IPS-15b (cell line): ENCODE measurements around the gene DHX35.
A peak's percentile ranks its signal among the peaks of the same experiment; 100 is the strongest.

ENCODE experiments used
- H3K27me3 ChIP-seq: one replicate; pipeline ENCODE4 v1.6.1; 2013; ENCODE audit warnings: low read length; ENCODE audit not compliant: control insufficient read depth, insufficient read depth
- H3K36me3 ChIP-seq: one replicate; pipeline ENCODE4 v1.6.1; 2013; ENCODE audit warnings: low read length; ENCODE audit not compliant: control insufficient read depth, insufficient read depth
- H3K4me1 ChIP-seq: one replicate; pipeline ENCODE4 v1.6.1; 2013; ENCODE audit warnings: mild to moderate bottlenecking, low read length; ENCODE audit not compliant: control insufficient read depth, insufficient read depth
- H3K4me3 ChIP-seq: one replicate; pipeline ENCODE4 v1.5.1; 2013; ENCODE audit warnings: low read depth, low read length
- H3K9ac ChIP-seq: one replicate; pipeline ENCODE4 v1.6.1; 2013; ENCODE audit warnings: low read depth, mild to moderate bottlenecking, low read length
- H3K9me3 ChIP-seq: one replicate; pipeline ENCODE4 v1.6.1; 2013; ENCODE audit warnings: mild to moderate bottlenecking, low read length; ENCODE audit not compliant: control insufficient read depth, insufficient read depth

The DHX35 gene

GRCh38 chr20:38962928-38963401 is 821 bp downstream of the DHX35 start:
- H3K9ac ChIP-seq = peak overlapping the region; percentile 97
- H3K36me3 ChIP-seq = no peaks in the 10 kb centered on the region

GRCh38 chr20:38963745-38964144 is 1.6 kb downstream of the DHX35 start:
- Histone ChIP-seq H3K27me3 (no peaks in the 10 kb centered on the region), H3K36me3 (no peaks in the 10 kb centered on the region), H3K4me1 (no peaks in the 10 kb centered on the region), H3K9ac (no peak overlapping the region), H3K4me3 (no peak overlapping the region), H3K9me3 (no peaks in the 10 kb centered on the region)

More at GRCh38 chr20:38962928-38963401, 821 bp downstream of the DHX35 start:
- Histone ChIP-seq H3K9me3 (no peaks in the 10 kb centered on the region), H3K4me1 (no peaks in the 10 kb centered on the region), H3K27me3 (no peaks in the 10 kb centered on the region), H3K4me3 (peak overlapping the region; percentile 96)

GRCh38 chr20:38965264-38965663 is 3.1 kb downstream of the DHX35 start:
- no peaks in the 10 kb centered on the region for H3K9me3 ChIP-seq
- no peak overlapping the region for H3K9ac ChIP-seq
- H3K4me3 ChIP-seq = no peak overlapping the region
- H3K4me1 ChIP-seq = no peaks in the 10 kb centered on the region
- no peaks in the 10 kb centered on the region for H3K36me3 ChIP-seq
- H3K27me3 ChIP-seq = no peaks in the 10 kb centered on the region

- no peak overlapping the region for H3K9ac ChIP-seq
- no peaks in the 10 kb centered on the region for H3K9me3 ChIP-seq
- no peak overlapping the region for H3K4me3 ChIP-seq
- no peaks in the 10 kb centered on the region for H3K27me3 ChIP-seq
- H3K4me1 ChIP-seq = no peaks in the 10 kb centered on the region
- no peaks in the 10 kb centered on the region for H3K36me3 ChIP-seq
Measured at GRCh38 chr20:38968090-38968489, 5.9 kb downstream of the DHX35 start.

GRCh38 chr20:38969708-38970107 is 7.6 kb downstream of the DHX35 start:
- H3K9ac ChIP-seq = no peak overlapping the region
- H3K36me3 ChIP-seq = peaks cover 3% of the 10 kb centered on the region
- no peaks in the 10 kb centered on the region for H3K4me1 ChIP-seq
- no peak overlapping the region for H3K4me3 ChIP-seq
- H3K9me3 ChIP-seq = no peaks in the 10 kb centered on the region
- no peaks in the 10 kb centered on the region for H3K27me3 ChIP-seq

- Histone ChIP-seq H3K4me3 (no peak overlapping the region), H3K9me3 (no peaks in the 10 kb centered on the region), H3K27me3 (no peaks in the 10 kb centered on the region), H3K9ac (no peak overlapping the region), H3K36me3 (peaks cover 3% of the 10 kb centered on the region), H3K4me1 (no peaks in the 10 kb centered on the region)
Measured at GRCh38 chr20:38970302-38970701, 8.2 kb downstream of the DHX35 start.

- H3K27me3 ChIP-seq = no peaks in the 10 kb centered on the region
- peaks cover 3% of the 10 kb centered on the region for H3K36me3 ChIP-seq
- H3K9ac ChIP-seq = no peak overlapping the region
- H3K9me3 ChIP-seq = no peaks in the 10 kb centered on the region
- no peaks in the 10 kb centered on the region for H3K4me1 ChIP-seq
- H3K4me3 ChIP-seq = no peak overlapping the region
Measured at GRCh38 chr20:38973107-38973506, 11.0 kb downstream of the DHX35 start.

GRCh38 chr20:38973645-38974044 is 11.5 kb downstream of the DHX35 start:
- Histone ChIP-seq H3K36me3 (peaks cover 3% of the 10 kb centered on the region), H3K9me3 (no peaks in the 10 kb centered on the region), H3K4me3 (no peak overlapping the region), H3K27me3 (no peaks in the 10 kb centered on the region), H3K9ac (no peak overlapping the region), H3K4me1 (no peaks in the 10 kb centered on the region)

- H3K4me1 ChIP-seq = no peaks in the 10 kb centered on the region
- no peaks in the 10 kb centered on the region for H3K27me3 ChIP-seq
- peaks cover 3% of the 10 kb centered on the region for H3K36me3 ChIP-seq
- no peaks in the 10 kb centered on the region for H3K9me3 ChIP-seq
- no peak overlapping the region for H3K4me3 ChIP-seq
- no peak overlapping the region for H3K9ac ChIP-seq
Measured at GRCh38 chr20:38975539-38976120, 13.5 kb downstream of the DHX35 start.

GRCh38 chr20:38979434-38979833 is 17.3 kb downstream of the DHX35 start:
- Histone ChIP-seq H3K27me3 (no peaks in the 10 kb centered on the region), H3K4me3 (no peak overlapping the region), H3K4me1 (no peaks in the 10 kb centered on the region)

GRCh38 chr20:38979842-38980241 is 17.7 kb downstream of the DHX35 start:
- no peaks in the 10 kb centered on the region for H3K9me3 ChIP-seq
- peaks cover 4% of the 10 kb centered on the region for H3K36me3 ChIP-seq
- no peaks in the 10 kb centered on the region for H3K4me1 ChIP-seq
- no peaks in the 10 kb centered on the region for H3K27me3 ChIP-seq
- no peak overlapping the region for H3K4me3 ChIP-seq
- H3K9ac ChIP-seq = no peak overlapping the region

More at GRCh38 chr20:38979434-38979833, 17.3 kb downstream of the DHX35 start:
- Histone ChIP-seq H3K9me3 (no peaks in the 10 kb centered on the region), H3K9ac (no peak overlapping the region), H3K36me3 (peaks cover 3% of the 10 kb centered on the region)

GRCh38 chr20:38982291-38982690 is 20.1 kb downstream of the DHX35 start:
- H3K27me3 ChIP-seq = no peaks in the 10 kb centered on the region
- no peaks in the 10 kb centered on the region for H3K9me3 ChIP-seq
- H3K36me3 ChIP-seq = peaks cover 5% of the 10 kb centered on the region
- H3K4me3 ChIP-seq = no peak overlapping the region
- no peak overlapping the region for H3K9ac ChIP-seq
- no peaks in the 10 kb centered on the region for H3K4me1 ChIP-seq
